A204.1 (cell line): Measurements from ENCODE around the gene MPPED2.

Source experiments
- FAIRE-seq: peaks from 2 replicates; lab custom pipeline; 2012; peaks lifted over from hg19 to GRCh38; lab: Jason Lieb, UNC

MPPED2 gene

GRCh38 chr11:30586251-30587144 is at the start of gene MPPED2:
Gene MPPED2 (minus strand): TSS chr11:30586353. CDS start chr11:30580373, 5,980 bp downstream.
- no peak for FAIRE-seq

GRCh38 chr11:30635401-30635989 is 49.3 kb upstream of the MPPED2 start:
- FAIRE-seq, result no peak

- FAIRE-seq, result no peak
Measured at GRCh38 chr11:30631148-30631547, 45.0 kb upstream of the MPPED2 start.

- no peak for FAIRE-seq
Measured at GRCh38 chr11:30619767-30620166, 33.6 kb upstream of the MPPED2 start.

- FAIRE-seq, result no peak
Measured at GRCh38 chr11:30617762-30618161, 31.6 kb upstream of the MPPED2 start.

- no peak for FAIRE-seq
Measured at GRCh38 chr11:30610628-30611027, 24.5 kb upstream of the MPPED2 start.

- FAIRE-seq, result no peak
Measured at GRCh38 chr11:30608534-30608933, 22.4 kb upstream of the MPPED2 start.

- FAIRE-seq, result no peak
Measured at GRCh38 chr11:30605036-30605605, 19.0 kb upstream of the MPPED2 start.

GRCh38 chr11:30603357-30603756 is 17.2 kb upstream of the MPPED2 start:
- FAIRE-seq, result no peak

- no peak for FAIRE-seq
Measured at GRCh38 chr11:30596832-30597231, 10.7 kb upstream of the MPPED2 start.

GRCh38 chr11:30595934-30596333 is 9.8 kb upstream of the MPPED2 start:
- FAIRE-seq, result no peak

- no peak for FAIRE-seq
Measured at GRCh38 chr11:30594646-30595411, 8.7 kb upstream of the MPPED2 start.

GRCh38 chr11:30587269-30587812 is 1.2 kb upstream of the MPPED2 start:
- FAIRE-seq, result no peak

- FAIRE-seq, result no peak
Measured at GRCh38 chr11:30585892-30586250, 282 bp downstream of the MPPED2 start.

- FAIRE-seq, result no peak
Measured at GRCh38 chr11:30585125-30585891, 845 bp downstream of the MPPED2 start.

GRCh38 chr11:30583476-30584280 is 2.5 kb downstream of the MPPED2 start:
- FAIRE-seq, result peak; percentile 68

GRCh38 chr11:30582726-30583125 is 3.4 kb downstream of the MPPED2 start:
- FAIRE-seq, result no peak

GRCh38 chr11:30581675-30582074 is 4.5 kb downstream of the MPPED2 start:
- FAIRE-seq, result no peak

- FAIRE-seq, result no peak
Measured at GRCh38 chr11:30580573-30580972, 5.6 kb downstream of the MPPED2 start.

GRCh38 chr11:30579415-30580175 is 6.6 kb downstream of the MPPED2 start:
- FAIRE-seq, result no peak
